ENCODE measurements around the gene LPCAT1. TPM values are rescaled to one million over a fixed set of nuclear protein-coding genes. Genes with fewer than 3 reads are reported as not detected.
A peak's percentile ranks its signal among the peaks of the same experiment; 100 is the strongest.

Gene LPCAT1
- total RNA-seq, 2 donors from 2014 or later, result 17.1 to 27.3 TPM

DNA sequence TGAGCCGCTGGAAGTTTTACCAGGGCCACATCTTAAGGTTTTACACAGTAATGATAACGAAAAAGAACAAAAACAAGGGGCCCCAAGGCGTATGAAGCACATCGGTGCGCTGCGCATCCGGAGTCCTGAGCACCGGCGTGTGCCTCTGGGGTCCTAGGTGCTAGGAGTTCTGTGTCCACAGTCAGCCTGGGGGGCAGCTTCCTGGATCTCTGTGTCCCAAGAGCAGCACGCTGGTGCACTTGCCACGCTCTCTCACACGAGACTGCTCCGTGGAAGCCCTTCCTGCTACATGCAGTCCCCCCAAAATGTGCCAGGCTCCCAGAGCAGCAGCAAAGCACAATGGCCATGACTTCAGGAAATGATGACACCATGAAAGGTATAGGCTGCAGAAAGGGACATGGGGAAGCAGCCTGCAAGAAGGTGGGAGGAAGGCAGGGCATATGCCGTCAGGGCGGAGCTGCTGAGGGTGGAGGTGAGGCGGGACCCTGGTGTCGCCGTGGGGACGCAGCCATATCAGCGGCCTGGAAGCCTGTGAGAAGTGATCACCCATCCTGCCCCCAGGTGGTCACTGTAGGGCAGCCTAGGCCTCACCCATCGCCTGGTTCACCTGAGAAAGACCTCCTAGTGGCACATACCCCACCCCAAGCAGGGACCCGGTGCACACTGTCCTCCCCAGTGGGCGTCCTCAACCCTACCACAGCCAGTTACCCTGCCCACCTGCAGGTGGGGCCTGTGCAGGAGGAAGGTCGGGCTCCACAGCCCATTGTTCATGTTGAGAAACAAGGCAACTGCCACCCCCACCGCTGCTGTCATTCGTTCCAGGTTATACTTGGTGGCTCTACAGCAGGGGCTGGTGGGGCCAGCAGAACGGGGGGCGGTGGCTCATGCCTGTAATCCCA is 54.9 kb downstream of the LPCAT1 start:
- Histone ChIP-seq H3K36me3 (no peaks in the 10 kb centered on the region), H3K9me3 (no peaks in the 10 kb centered on the region), H3K27ac (no peak overlapping the region), H3K27me3 (no peaks in the 10 kb centered on the region), H3K4me1 (no peaks in the 10 kb centered on the region), H3K4me3 (no peak overlapping the region), H3K9ac (ENCODE audit: low read depth in 2 of 2, low read length in 2 of 2) (no peak overlapping the region)
- intact Hi-C loops (cut with DNase I), result no loop called here
- DNase-seq, result no peak
- TF ChIP-seq, protein P1, sequence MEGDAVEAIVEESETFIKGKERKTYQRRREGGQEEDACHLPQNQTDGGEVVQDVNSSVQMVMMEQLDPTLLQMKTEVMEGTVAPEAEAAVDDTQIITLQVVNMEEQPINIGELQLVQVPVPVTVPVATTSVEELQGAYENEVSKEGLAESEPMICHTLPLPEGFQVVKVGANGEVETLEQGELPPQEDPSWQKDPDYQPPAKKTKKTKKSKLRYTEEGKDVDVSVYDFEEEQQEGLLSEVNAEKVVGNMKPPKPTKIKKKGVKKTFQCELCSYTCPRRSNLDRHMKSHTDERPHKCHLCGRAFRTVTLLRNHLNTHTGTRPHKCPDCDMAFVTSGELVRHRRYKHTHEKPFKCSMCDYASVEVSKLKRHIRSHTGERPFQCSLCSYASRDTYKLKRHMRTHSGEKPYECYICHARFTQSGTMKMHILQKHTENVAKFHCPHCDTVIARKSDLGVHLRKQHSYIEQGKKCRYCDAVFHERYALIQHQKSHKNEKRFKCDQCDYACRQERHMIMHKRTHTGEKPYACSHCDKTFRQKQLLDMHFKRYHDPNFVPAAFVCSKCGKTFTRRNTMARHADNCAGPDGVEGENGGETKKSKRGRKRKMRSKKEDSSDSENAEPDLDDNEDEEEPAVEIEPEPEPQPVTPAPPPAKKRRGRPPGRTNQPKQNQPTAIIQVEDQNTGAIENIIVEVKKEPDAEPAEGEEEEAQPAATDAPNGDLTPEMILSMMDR (IDR thresholded peaks at IDR 0.05), result no peak

DNA sequence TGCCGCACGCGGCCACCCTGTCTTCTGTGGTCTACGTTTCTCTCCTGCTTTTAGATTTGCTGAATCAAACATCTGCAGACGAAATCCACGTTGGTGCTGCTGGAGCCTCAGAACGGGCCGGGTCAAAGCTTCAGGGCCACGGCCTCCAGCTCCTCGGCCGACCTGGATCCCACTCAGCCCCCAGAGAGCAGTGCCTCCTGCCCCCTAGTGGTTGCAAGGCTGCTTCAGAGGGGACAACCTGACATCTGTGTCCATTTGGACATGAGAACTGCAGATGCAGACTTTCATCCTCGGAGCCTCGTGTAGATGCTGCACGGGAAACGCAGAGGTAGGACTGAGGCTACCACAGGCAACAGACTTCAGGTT is 55.5 kb downstream of the LPCAT1 start:
- peak; percentile 45 for DNase-seq
- H3K36me3 ChIP-seq, result no peaks in the 10 kb centered on the region
- H3K27me3 ChIP-seq, result no peaks in the 10 kb centered on the region
- H3K9ac ChIP-seq (ENCODE audit: low read depth in 2 of 2, low read length in 2 of 2), result no peak overlapping the region
- intact Hi-C loops (cut with DNase I), result no loop called here
- H3K4me3 ChIP-seq, result no peak overlapping the region
- H3K27ac ChIP-seq, result no peak overlapping the region
- H3K9me3 ChIP-seq, result no peaks in the 10 kb centered on the region
- TF ChIP-seq, protein P1 (IDR thresholded peaks at IDR 0.05), result peak; percentile 30
- no peaks in the 10 kb centered on the region for H3K4me1 ChIP-seq

DNA sequence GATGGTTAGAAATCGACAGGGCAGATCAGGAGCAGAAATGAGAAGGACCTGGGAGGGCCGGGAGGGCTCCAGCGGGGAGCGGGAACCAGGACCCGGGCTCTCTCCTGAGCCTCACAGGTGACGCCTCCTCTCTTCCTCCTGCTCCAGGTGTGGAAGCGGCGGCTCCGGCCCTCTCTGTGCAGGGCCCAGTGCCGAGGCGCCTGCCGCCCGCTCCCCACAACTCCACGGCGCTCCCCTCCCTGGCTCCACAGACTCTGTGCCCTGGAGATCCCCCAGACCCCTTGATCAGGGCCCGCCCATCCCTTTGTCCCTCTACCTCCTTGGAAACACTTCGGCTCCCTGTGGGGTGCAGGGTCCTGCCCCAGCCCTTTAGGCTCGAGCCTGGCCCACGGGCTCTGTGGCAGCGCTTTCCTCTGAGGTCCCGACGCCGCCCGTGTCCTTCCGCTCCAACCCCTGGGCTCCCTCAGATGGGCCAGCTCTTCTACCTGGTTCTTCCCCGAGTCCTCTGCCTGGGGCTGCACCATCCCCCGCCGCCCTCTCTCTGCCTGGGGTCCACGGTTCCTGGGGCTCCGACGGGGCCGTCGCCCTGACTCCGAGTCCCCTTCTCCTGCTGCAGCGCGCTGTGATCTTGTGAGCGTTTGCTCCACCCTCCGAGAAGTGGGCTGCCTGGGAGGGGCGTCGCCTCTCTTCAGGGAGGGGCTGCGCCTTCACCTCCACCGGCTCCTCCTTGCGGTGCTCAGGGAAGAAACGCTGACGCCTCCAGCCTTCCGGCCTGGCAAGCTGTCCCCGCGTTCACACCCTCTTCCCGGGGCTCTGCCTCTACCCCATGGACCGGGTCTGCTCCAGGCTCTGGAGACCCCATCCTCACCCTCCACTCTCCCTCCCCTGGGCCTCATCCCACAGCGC is 56.2 kb downstream of the LPCAT1 start:
- Histone ChIP-seq H3K9ac (ENCODE audit: low read depth in 2 of 2, low read length in 2 of 2) (no peak overlapping the region), H3K36me3 (no peaks in the 10 kb centered on the region), H3K27ac (no peak overlapping the region), H3K4me1 (no peaks in the 10 kb centered on the region), H3K27me3 (no peaks in the 10 kb centered on the region), H3K9me3 (no peaks in the 10 kb centered on the region), H3K4me3 (no peak overlapping the region)
- intact Hi-C loops (cut with DNase I), result no loop called here
- TF ChIP-seq, protein P1 (IDR thresholded peaks at IDR 0.05), result no peak
- DNase-seq, result no peak

DNA sequence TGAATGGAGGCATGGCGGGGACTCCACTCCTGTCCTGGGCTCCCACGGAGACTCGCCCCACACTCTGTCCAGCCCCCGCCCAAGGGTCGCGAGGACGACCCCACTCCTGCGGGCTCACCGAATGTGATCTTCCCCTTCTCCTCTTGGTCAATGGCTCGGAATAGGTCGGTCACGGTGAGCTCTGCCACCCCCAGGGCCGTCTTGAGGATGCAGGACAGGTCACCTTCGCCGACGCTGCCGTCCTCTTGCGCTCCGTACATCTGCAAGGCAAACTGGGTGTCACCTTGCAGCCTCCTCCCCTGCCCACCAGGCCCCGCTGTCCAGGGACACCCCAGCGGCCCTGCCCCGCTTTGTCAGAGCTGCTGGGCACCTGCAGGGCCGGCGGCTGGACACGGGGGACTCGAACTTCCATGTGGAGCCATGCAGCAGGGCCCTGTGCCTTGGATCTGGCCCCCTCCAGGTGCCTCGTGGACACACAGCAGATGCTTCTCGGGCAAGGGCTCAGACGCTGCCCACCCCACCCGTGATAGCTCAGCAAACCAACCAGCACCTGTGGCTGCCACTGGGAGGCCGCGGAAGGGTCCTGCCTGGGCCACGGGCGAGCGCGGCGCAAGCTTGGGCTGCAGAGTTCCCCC is 57.0 kb downstream of the LPCAT1 start:
- TF ChIP-seq, protein P1 (IDR thresholded peaks at IDR 0.05), result no peak
- Histone ChIP-seq H3K9me3 (no peaks in the 10 kb centered on the region), H3K9ac (ENCODE audit: low read depth in 2 of 2, low read length in 2 of 2) (no peak overlapping the region), H3K4me1 (no peaks in the 10 kb centered on the region), H3K27me3 (no peaks in the 10 kb centered on the region), H3K36me3 (no peaks in the 10 kb centered on the region), H3K4me3 (no peak overlapping the region), H3K27ac (no peak overlapping the region)
- no peak for DNase-seq
- intact Hi-C loops (cut with DNase I), result no loop called here

DNA sequence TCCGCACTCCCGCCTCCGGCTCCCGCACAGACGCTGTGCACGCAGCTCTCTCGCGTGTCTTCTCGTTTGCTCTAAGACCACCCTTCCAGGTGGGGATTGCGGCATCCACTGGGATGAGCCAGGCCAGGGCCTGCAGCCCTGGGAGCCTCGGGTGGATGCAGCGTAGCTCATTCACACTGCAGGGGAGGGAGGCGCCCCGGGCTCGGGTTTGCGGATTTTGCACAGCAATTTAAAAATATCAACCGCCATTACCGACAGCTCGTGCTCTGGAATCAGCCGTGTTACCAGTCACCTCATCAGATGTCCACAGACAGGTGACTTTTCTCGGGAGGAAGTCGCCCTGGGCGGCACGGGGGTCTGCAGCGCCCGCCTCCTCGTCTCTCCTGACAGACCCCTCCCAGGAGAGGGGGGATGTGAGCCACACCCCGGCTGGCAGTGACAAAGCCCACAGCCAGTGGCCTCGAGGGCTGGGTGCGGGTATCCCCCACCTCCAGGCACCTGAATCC is 57.7 kb downstream of the LPCAT1 start:
- TF ChIP-seq, protein P1 (IDR thresholded peaks at IDR 0.05), result no peak
- H3K4me1 ChIP-seq, result no peaks in the 10 kb centered on the region
- H3K36me3 ChIP-seq, result no peaks in the 10 kb centered on the region
- no peak for DNase-seq
- no peak overlapping the region for H3K4me3 ChIP-seq
- no peaks in the 10 kb centered on the region for H3K9me3 ChIP-seq
- H3K27ac ChIP-seq, result no peak overlapping the region
- no peaks in the 10 kb centered on the region for H3K27me3 ChIP-seq
- no peak overlapping the region for H3K9ac ChIP-seq (ENCODE audit: low read depth in 2 of 2, low read length in 2 of 2)
- intact Hi-C loops (cut with DNase I), result no loop called here
